Occipital lobe (tissue), 2 donors: ENCODE results near the gene ZBP1. TPM values are rescaled to one million over a fixed set of nuclear protein-coding genes. Genes with fewer than 3 reads are reported as not detected.

Experiments
- DNase-seq: peaks from one replicate; lab custom pipeline; 2025; lab: John Stamatoyannopoulos, UW
- total RNA-seq: library from RNA; depleted of rRNA; stranded (reverse); fragments of >200 nt; gene quantifications from one replicate; pipeline ENCODE4 v1.2.3, GENCODE V29; 2014

ZBP1 gene
- total RNA-seq, 1 donor from 2014 or later = not detected

GRCh38 chr20:57559658-57560553 is 60.3 kb downstream of the ZBP1 start:
- no peak for DNase-seq

- no peak for DNase-seq
These were observed 61.0 kb downstream of the ZBP1 start for GRCh38 chr20:57559289-57559634.

GRCh38 chr20:57558614-57559288 is 61.5 kb downstream of the ZBP1 start:
- DNase-seq = no peak

- DNase-seq = no peak
These were observed 62.2 kb downstream of the ZBP1 start for GRCh38 chr20:57557926-57558613.

- no peak for DNase-seq
These were observed 63.3 kb downstream of the ZBP1 start for GRCh38 chr20:57556980-57557274.

GRCh38 chr20:57555457-57556184 is 64.6 kb downstream of the ZBP1 start:
- DNase-seq = no peak

Other genes starting within 250 kb of the ZBP1 start
- 11.2 TPM for gene RBM38, start 229.0 kb downstream of the ZBP1 start, total RNA-seq
- not detected for gene CTCFL, start 95.3 kb downstream of the ZBP1 start, total RNA-seq
- gene PCK1, start 59.3 kb downstream of the ZBP1 start, total RNA-seq = 0.31 TPM
- 8.3 TPM for gene PMEPA1, start 89.6 kb upstream of the ZBP1 start, total RNA-seq